HEK293 (cell line): ENCODE data around the gene PCSK9.

Experiments
- CTCF ChIA-PET: fragments of 350-600 bp; formaldehyde crosslinking; extraction: SDS; loops from one replicate; lab custom pipeline; 2021; ENCODE audit warnings: antibody characterized with exemption; lab: Yijun Ruan, JAX
- POLR2A ChIA-PET: fragments of 300-600 bp; formaldehyde crosslinking; extraction: SDS; loops from one replicate; lab custom pipeline; 2020; ENCODE audit warnings: antibody characterized with exemption, inconsistent platforms; lab: Yijun Ruan, JAX
- H3K27ac ChIP-seq: fragments of 200-500 bp; sonication (Bioruptor generic); 2 replicates; pipeline ENCODE4 v1.5.1; 2014; ENCODE audit warnings: low read depth, low read length, control low read depth, inconsistent platforms; ENCODE audit errors: extremely low read depth
- H3K36me3 ChIP-seq, 2 experiments: fragments of 200-500 bp in 1 of 2; sonication (Bioruptor generic) in 1 of 2; 1 replicate in 1 of 2; 2 replicates in 1 of 2; pipeline ENCODE4 v1.5.1; 2014 to 2017; ENCODE audit warnings: inconsistent platforms in 2 of 2, low read length in 2 of 2; ENCODE audit not compliant: control insufficient read depth in 2 of 2, insufficient read depth in 1 of 2
- H3K4me1 ChIP-seq: fragments of 200-500 bp; sonication (Bioruptor generic); 2 replicates; pipeline ENCODE4 v1.5.1; 2014; ENCODE audit warnings: mild to moderate bottlenecking, low read length, inconsistent platforms; ENCODE audit not compliant: control insufficient read depth, insufficient read depth
- H3K4me3 ChIP-seq: 2 replicates; pipeline ENCODE4 v1.5.1; 2011; ENCODE audit warnings: low read depth, mild to moderate bottlenecking, control low read depth, low read length, moderate library complexity
- H3K9me3 ChIP-seq: fragments of 200-500 bp; sonication (Bioruptor generic); 2 replicates; pipeline ENCODE4 v1.5.1; 2014; ENCODE audit warnings: low read depth, low read length, inconsistent platforms; ENCODE audit not compliant: control insufficient read depth, insufficient read depth
- BCL11B ChIP-seq: fragments of 450-650 bp; formaldehyde crosslinking; IDR thresholded peaks from 2 replicates; pipeline ENCODE4 v1.5.1; 2016; ENCODE audit warnings: low read depth, missing biosample characterization, missing genetic modification characterization
- FEZF1 ChIP-seq: fragments of 450-650 bp; formaldehyde crosslinking; IDR thresholded peaks from 2 replicates; pipeline ENCODE4 v1.5.1; 2016; ENCODE audit warnings: missing biosample characterization, missing genetic modification characterization
- KLF1 ChIP-seq: fragments of 450-650 bp; formaldehyde crosslinking; IDR thresholded peaks from 2 replicates; pipeline ENCODE4 v1.5.1; 2016; ENCODE audit warnings: missing biosample characterization, missing genetic modification characterization
- MZF1 ChIP-seq: fragments of 450-650 bp; formaldehyde crosslinking; IDR thresholded peaks from 2 replicates; pipeline ENCODE4 v1.5.1; 2017; ENCODE audit warnings: missing biosample characterization, missing genetic modification characterization, borderline replicate concordance
- PATZ1 ChIP-seq: fragments of 450-650 bp; formaldehyde crosslinking; IDR thresholded peaks from 2 replicates; pipeline ENCODE4 v1.5.1; 2016; ENCODE audit warnings: missing biosample characterization, missing genetic modification characterization
- PBX3 ChIP-seq: sonication (generic); formaldehyde crosslinking; IDR thresholded peaks from 2 replicates; pipeline ENCODE4 v1.8.1; 2022; ENCODE audit warnings: mild to moderate bottlenecking, moderate library complexity, missing genetic modification reagents
- SALL2 ChIP-seq: fragments of 450-650 bp; formaldehyde crosslinking; IDR thresholded peaks from 2 replicates; pipeline ENCODE4 v1.5.0; 2017; ENCODE audit warnings: missing biosample characterization, mild to moderate bottlenecking, missing genetic modification characterization, borderline replicate concordance
- ZBTB21 ChIP-seq: fragments of 450-650 bp; formaldehyde crosslinking; IDR thresholded peaks from 2 replicates; pipeline ENCODE4 v1.5.1; 2017; ENCODE audit warnings: missing biosample characterization, missing genetic modification characterization
- ZNF140 ChIP-seq: fragments of 450-650 bp; formaldehyde crosslinking; IDR thresholded peaks from 2 replicates; pipeline ENCODE4 v1.5.1; 2016; ENCODE audit warnings: missing biosample characterization, missing genetic modification characterization
- ZNF184 ChIP-seq: fragments of 450-650 bp; IDR thresholded peaks from 2 replicates; pipeline ENCODE4 v1.5.1; 2018; ENCODE audit warnings: missing biosample characterization, mild to moderate bottlenecking, missing genetic modification characterization
- ZNF2 ChIP-seq: fragments of 450-650 bp; formaldehyde crosslinking; IDR thresholded peaks from 2 replicates; pipeline ENCODE4 v1.5.1; 2016; ENCODE audit warnings: missing biosample characterization, missing genetic modification characterization
- ZNF274 ChIP-seq, 2 experiments: fragments of 200-500 bp in 1 of 2; fragments of 450-650 bp in 1 of 2; sonication (Bioruptor generic) in 1 of 2; formaldehyde crosslinking in 1 of 2; IDR thresholded peaks; 2 replicates each; pipeline versions ENCODE4 v1.5.1 to v1.6.1; 2014 to 2016; ENCODE audit warnings: borderline replicate concordance in 1 of 2, inconsistent platforms in 1 of 2, low read length in 1 of 2, missing biosample characterization in 1 of 2, missing genetic modification characterization in 1 of 2
- ZNF280C ChIP-seq: fragments of 450-650 bp; formaldehyde crosslinking; IDR thresholded peaks from 2 replicates; pipeline ENCODE4 v1.5.1; 2016; ENCODE audit warnings: missing biosample characterization, missing genetic modification characterization
- ZNF292 ChIP-seq: fragments of 450-650 bp; formaldehyde crosslinking; IDR thresholded peaks from 2 replicates; pipeline ENCODE4 v1.5.1; 2016; ENCODE audit warnings: low read depth, missing biosample characterization, missing genetic modification characterization, borderline replicate concordance
- ZNF362 ChIP-seq: fragments of 450-650 bp; formaldehyde crosslinking; IDR thresholded peaks from 2 replicates; pipeline ENCODE4 v1.5.1; 2016; ENCODE audit warnings: missing biosample characterization, missing genetic modification characterization
- ZNF426 ChIP-seq: fragments of 450-650 bp; formaldehyde crosslinking; IDR thresholded peaks from 2 replicates; pipeline ENCODE4 v1.5.1; 2017; ENCODE audit warnings: missing biosample characterization, missing genetic modification characterization, mild to moderate bottlenecking, inconsistent platforms, moderate library complexity
- ZNF488 ChIP-seq: fragments of 450-650 bp; formaldehyde crosslinking; IDR thresholded peaks from 2 replicates; pipeline ENCODE4 v1.5.1; 2016; ENCODE audit warnings: missing biosample characterization, missing genetic modification characterization
- ZNF530 ChIP-seq: fragments of 450-650 bp; formaldehyde crosslinking; IDR thresholded peaks from 2 replicates; pipeline ENCODE4 v1.5.1; 2016; ENCODE audit warnings: low read depth, missing biosample characterization, missing genetic modification characterization
- ZNF555 ChIP-seq: fragments of 450-650 bp; formaldehyde crosslinking; conservative IDR thresholded peaks from 2 replicates; pipeline ENCODE4 v1.5.1; 2017; ENCODE audit warnings: missing biosample characterization, mild to moderate bottlenecking, missing genetic modification characterization, inconsistent platforms
- ZNF580 ChIP-seq: fragments of 450-650 bp; formaldehyde crosslinking; IDR thresholded peaks from 2 replicates; pipeline ENCODE4 v1.5.1; 2016; ENCODE audit warnings: missing biosample characterization, missing genetic modification characterization
- ZNF623 ChIP-seq: fragments of 450-650 bp; formaldehyde crosslinking; IDR thresholded peaks from 2 replicates; pipeline ENCODE4 v1.5.1; 2016; ENCODE audit warnings: missing biosample characterization, missing genetic modification characterization
- ZNF654 ChIP-seq: fragments of 450-650 bp; formaldehyde crosslinking; IDR thresholded peaks from 2 replicates; pipeline ENCODE4 v1.5.1; 2016; ENCODE audit warnings: low read depth, missing biosample characterization, missing genetic modification characterization
- ZNF792 ChIP-seq: fragments of 450-650 bp; formaldehyde crosslinking; IDR thresholded peaks from 2 replicates; pipeline ENCODE4 v1.5.1; 2016; ENCODE audit warnings: missing biosample characterization, missing genetic modification characterization
- ZSCAN4 ChIP-seq: fragments of 450-650 bp; formaldehyde crosslinking; IDR thresholded peaks from 2 replicates; pipeline ENCODE4 v1.5.1; 2017; ENCODE audit warnings: missing biosample characterization, missing genetic modification characterization
- ZXDB ChIP-seq: fragments of 450-650 bp; formaldehyde crosslinking; IDR thresholded peaks from 2 replicates; pipeline ENCODE4 v1.5.1; 2016; ENCODE audit warnings: missing biosample characterization, missing genetic modification characterization

PCSK9 gene

GRCh38 chr1:55010887-55011217, 28.5 kb upstream of the PCSK9 start (continued):
- TF ChIP-seq PATZ1 (tag by site-specific recombination) (no peak), KLF1 (tag by site-specific recombination) (no peak)

GRCh38 chr1:55012661-55013060, 26.7 kb upstream of the PCSK9 start:
- ChIA-PET POLR2A (no interaction called here), CTCF (interaction anchor here (1.7 kb wide), 1 partner anchor 10 kb away, joined by 13 read pairs; no protein-coding TSS in a partner anchor)
- TF ChIP-seq ZNF488, result no peak
- TF ChIP-seq ZNF274 (IDR thresholded peaks at IDR 0.05; ENCODE audit: low read length), result no peak
- TF ChIP-seq ZNF274 (tag by site-specific recombination; IDR thresholded peaks at IDR 0.05; ENCODE audit: borderline replicate concordance), result no peak
- no peak for TF ChIP-seq MZF1
- TF ChIP-seq ZNF792 (tag by site-specific recombination), result no peak
- no peak for TF ChIP-seq ZNF184 (tag by site-specific recombination)
- no peak for TF ChIP-seq ZNF654 (tag by site-specific recombination)
- no peak for TF ChIP-seq ZBTB21
- TF ChIP-seq ZNF280C (tag by site-specific recombination), result no peak
- TF ChIP-seq FEZF1 (tag by site-specific recombination), result no peak
- no peak for TF ChIP-seq ZNF555 (tag by site-specific recombination)
- TF ChIP-seq ZNF580, result no peak
- no peak for TF ChIP-seq ZNF362
- TF ChIP-seq BCL11B (tag by site-specific recombination), result no peak
- no peak for TF ChIP-seq ZNF530 (tag by site-specific recombination)
- Histone ChIP-seq H3K4me3 (no peak overlapping the region), H3K36me3 (no peaks in the 10 kb centered on the region), H3K27ac (no peak overlapping the region), H3K4me1 (no peaks in the 10 kb centered on the region), H3K9me3 (no peaks in the 10 kb centered on the region)

GRCh38 chr1:55015123-55015522, 24.2 kb upstream of the PCSK9 start:
- no peak overlapping the region for H3K4me3 ChIP-seq
- no peaks in the 10 kb centered on the region for H3K4me1 ChIP-seq
- no peaks in the 10 kb centered on the region for H3K36me3 ChIP-seq
- no peak overlapping the region for H3K27ac ChIP-seq
- POLR2A ChIA-PET, result interaction anchor here (0.6 kb wide), 1 partner anchor 957 kb away, joined by 4 read pairs; no protein-coding TSS in a partner anchor
- CTCF ChIA-PET, result interaction anchor here (1.1 to 4.0 kb wide), 2 partner anchors 16 to 70 kb away, joined by 3 to 17 read pairs; no protein-coding TSS in a partner anchor
- no peaks in the 10 kb centered on the region for H3K9me3 ChIP-seq
- no peak for TF ChIP-seq ZNF530 (tag by site-specific recombination)
- no peak for TF ChIP-seq ZNF292 (tag by site-specific recombination)
- no peak for TF ChIP-seq PBX3 (CRISPR knock-in tag)
- no peak for TF ChIP-seq ZNF140 (tag by site-specific recombination)
- TF ChIP-seq ZNF623 (tag by site-specific recombination), result no peak
- no peak for TF ChIP-seq ZNF426 (tag by site-specific recombination)
- no peak for TF ChIP-seq SALL2 (tag by site-specific recombination)
- TF ChIP-seq ZBTB21, result no peak
- TF ChIP-seq ZSCAN4 (tag by site-specific recombination), result no peak
- no peak for TF ChIP-seq ZXDB (tag by site-specific recombination)
- no peak for TF ChIP-seq ZNF2 (tag by site-specific recombination)
